OCI-LY1 (cell line): ENCODE data around the gene FBXW5.

ENCODE experiments used
- EZH2 ChIP-seq: fragments of 200-600 bp; sonication (generic), shearing (Covaris generic); IDR thresholded peaks from 2 replicates; pipeline ENCODE4 v1.8.0; 2017; ENCODE audit warnings: borderline replicate concordance, mixed run types, mild to moderate bottlenecking, antibody characterized with exemption, low read length, moderate library complexity, mixed read lengths
- TF ChIP-seq, protein P1 (sequence below): fragments of 200-600 bp; sonication (generic), shearing (Covaris generic); IDR thresholded peaks from 2 replicates; pipeline ENCODE4 v1.5.1; 2017; ENCODE audit warnings: mild to moderate bottlenecking, antibody characterized with exemption, low read length, moderate library complexity, mixed read lengths

DNA sequence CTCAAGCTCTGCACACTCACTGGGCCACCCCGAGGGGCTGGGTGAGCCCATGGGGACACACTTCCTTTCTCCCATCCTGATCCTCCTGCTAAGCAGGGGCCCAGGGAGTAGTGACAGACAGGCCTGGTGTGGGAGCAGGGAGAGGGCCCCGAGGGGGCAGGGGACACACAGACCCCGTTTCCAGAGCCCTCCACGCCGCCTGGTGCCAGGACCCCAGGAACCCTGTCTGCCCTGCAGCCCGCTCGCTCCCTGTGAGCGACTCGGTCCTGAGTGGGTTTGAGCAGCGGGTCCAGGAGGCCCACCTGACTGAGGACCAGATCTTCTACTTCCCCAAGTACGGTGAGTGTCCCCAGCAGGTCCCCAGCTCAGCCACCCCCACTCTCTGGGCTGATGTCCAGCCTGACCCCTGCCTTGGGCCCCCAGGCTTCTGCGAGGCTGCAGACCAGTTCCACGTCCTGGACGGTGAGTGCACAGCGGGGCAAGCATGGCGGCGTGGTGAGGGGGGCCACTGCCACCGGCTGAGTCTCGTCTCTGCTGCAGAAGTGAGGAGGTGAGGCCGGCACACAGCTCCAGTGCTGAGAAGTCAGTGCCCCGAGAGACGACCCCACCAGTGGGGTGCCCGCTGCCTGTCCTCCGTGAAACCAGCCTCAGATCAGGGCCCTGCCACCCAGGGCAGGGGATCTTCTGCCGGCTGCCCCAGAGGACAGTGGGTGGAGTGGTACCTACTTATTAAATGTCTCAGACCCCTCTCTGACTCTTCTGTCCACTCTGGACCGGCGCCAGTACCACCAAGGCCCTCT lies 1.9 kb upstream of the FBXW5 start:
- TF ChIP-seq, protein P1, sequence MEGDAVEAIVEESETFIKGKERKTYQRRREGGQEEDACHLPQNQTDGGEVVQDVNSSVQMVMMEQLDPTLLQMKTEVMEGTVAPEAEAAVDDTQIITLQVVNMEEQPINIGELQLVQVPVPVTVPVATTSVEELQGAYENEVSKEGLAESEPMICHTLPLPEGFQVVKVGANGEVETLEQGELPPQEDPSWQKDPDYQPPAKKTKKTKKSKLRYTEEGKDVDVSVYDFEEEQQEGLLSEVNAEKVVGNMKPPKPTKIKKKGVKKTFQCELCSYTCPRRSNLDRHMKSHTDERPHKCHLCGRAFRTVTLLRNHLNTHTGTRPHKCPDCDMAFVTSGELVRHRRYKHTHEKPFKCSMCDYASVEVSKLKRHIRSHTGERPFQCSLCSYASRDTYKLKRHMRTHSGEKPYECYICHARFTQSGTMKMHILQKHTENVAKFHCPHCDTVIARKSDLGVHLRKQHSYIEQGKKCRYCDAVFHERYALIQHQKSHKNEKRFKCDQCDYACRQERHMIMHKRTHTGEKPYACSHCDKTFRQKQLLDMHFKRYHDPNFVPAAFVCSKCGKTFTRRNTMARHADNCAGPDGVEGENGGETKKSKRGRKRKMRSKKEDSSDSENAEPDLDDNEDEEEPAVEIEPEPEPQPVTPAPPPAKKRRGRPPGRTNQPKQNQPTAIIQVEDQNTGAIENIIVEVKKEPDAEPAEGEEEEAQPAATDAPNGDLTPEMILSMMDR, result no peak
- no peak for TF ChIP-seq EZH2
